Skeletal muscle satellite cell (primary cell): ENCODE results near the gene PIP4P1.

Source experiments
- H3K27me3 ChIP-seq: 2 replicates; pipeline ENCODE4 v1.7.0; 2013; ENCODE audit warnings: low read length; ENCODE audit not compliant: control insufficient read depth, insufficient read depth
- H3K36me3 ChIP-seq: 2 replicates; pipeline ENCODE4 v1.7.0; 2013; ENCODE audit warnings: mild to moderate bottlenecking, control low read depth, low read length; ENCODE audit not compliant: insufficient read depth
- H3K4me1 ChIP-seq: 2 replicates; pipeline ENCODE4 v1.7.0; 2013; ENCODE audit warnings: low read length; ENCODE audit not compliant: control insufficient read depth, insufficient read depth
- H3K4me2 ChIP-seq: 2 replicates; pipeline ENCODE4 v1.7.0; 2013; ENCODE audit warnings: mild to moderate bottlenecking, low read length
- H3K4me3 ChIP-seq: 2 replicates; pipeline ENCODE4 v1.7.0; 2013; ENCODE audit warnings: low read length
- H3K9ac ChIP-seq: 2 replicates; pipeline ENCODE4 v1.7.0; 2013; ENCODE audit warnings: mild to moderate bottlenecking, low read depth, low read length, moderate library complexity
- H3K9me3 ChIP-seq: replicated peaks from 2 replicates; pipeline ENCODE4 v1.7.0; 2013; ENCODE audit warnings: mild to moderate bottlenecking, control low read depth, low read length

The PIP4P1 gene

DNA sequence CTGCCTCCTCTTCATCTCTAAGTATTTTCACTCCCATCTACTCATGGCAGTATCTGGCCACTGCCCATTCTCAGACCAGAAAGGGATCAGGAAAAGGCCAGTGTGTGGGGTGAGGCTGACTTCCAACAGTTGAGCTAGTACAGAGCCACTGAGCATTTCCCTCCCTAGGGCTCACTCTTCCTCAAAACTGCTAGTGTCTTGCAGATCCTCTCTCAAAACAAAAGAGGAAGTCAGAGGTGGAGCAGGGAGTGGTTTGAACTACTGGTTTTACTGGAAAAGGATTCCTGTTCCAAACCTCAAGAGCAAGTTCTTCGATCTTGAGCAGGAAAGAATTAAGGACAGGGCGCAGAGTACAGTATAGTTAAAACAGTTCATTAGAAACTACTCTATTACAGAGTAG lies 32.4 kb upstream of the PIP4P1 start:
- H3K4me3 ChIP-seq, result no peak overlapping the region
- H3K9ac ChIP-seq, result no peak overlapping the region
- peaks cover 5% of the 10 kb centered on the region for H3K27me3 ChIP-seq
- no peak overlapping the region for H3K4me2 ChIP-seq
- no peaks in the 10 kb centered on the region for H3K36me3 ChIP-seq
- H3K9me3 ChIP-seq, result no peaks in the 10 kb centered on the region
- H3K4me1 ChIP-seq, result peaks cover 19% of the 10 kb centered on the region

DNA sequence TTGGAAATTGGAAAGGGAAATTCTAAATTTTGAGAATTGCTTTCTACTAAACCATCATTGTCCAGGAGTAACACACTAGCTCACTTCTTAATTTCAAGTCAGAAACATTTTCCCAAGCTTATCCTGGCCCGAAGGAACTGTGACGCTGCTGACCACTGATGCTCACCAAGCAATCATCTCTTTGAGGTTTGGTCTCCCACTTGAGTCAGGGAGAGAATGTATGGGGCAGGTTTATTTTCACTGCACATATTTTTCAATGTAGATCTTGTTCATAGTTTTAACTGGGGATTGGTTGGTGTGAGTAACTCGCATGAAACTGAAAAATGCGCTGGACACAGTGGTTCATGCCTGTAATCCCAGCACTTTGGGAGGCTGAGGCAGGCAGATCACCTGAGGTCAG lies 31.3 kb upstream of the PIP4P1 start:
- Histone ChIP-seq H3K9ac (no peak overlapping the region), H3K27me3 (peaks cover 5% of the 10 kb centered on the region), H3K36me3 (no peaks in the 10 kb centered on the region), H3K4me2 (no peak overlapping the region), H3K4me3 (no peak overlapping the region), H3K4me1 (peaks cover 19% of the 10 kb centered on the region), H3K9me3 (no peaks in the 10 kb centered on the region)

DNA sequence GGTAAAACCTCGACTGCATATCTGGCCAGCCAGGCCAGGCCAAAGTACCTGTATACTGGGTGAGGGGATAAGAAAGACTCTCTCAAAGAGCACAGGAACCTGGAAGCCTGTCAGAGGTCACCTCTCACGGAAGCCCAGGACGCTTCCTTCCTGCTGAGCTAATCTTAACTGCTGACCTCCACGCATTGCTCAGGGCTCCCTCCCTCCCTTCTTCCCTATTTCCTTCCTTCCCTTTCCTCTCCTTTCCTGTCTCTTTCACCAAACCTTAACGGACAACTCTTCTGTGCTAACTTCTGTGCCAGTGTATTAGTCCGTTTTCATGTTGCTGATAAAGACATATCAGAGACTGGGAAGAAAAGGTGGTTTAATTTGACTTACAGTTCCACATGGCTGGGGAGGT lies 29.3 kb upstream of the PIP4P1 start:
- Histone ChIP-seq H3K9ac (no peak overlapping the region), H3K4me3 (no peak overlapping the region), H3K27me3 (peaks cover 5% of the 10 kb centered on the region), H3K9me3 (no peaks in the 10 kb centered on the region), H3K4me2 (no peak overlapping the region), H3K4me1 (peaks cover 16% of the 10 kb centered on the region), H3K36me3 (no peaks in the 10 kb centered on the region)

DNA sequence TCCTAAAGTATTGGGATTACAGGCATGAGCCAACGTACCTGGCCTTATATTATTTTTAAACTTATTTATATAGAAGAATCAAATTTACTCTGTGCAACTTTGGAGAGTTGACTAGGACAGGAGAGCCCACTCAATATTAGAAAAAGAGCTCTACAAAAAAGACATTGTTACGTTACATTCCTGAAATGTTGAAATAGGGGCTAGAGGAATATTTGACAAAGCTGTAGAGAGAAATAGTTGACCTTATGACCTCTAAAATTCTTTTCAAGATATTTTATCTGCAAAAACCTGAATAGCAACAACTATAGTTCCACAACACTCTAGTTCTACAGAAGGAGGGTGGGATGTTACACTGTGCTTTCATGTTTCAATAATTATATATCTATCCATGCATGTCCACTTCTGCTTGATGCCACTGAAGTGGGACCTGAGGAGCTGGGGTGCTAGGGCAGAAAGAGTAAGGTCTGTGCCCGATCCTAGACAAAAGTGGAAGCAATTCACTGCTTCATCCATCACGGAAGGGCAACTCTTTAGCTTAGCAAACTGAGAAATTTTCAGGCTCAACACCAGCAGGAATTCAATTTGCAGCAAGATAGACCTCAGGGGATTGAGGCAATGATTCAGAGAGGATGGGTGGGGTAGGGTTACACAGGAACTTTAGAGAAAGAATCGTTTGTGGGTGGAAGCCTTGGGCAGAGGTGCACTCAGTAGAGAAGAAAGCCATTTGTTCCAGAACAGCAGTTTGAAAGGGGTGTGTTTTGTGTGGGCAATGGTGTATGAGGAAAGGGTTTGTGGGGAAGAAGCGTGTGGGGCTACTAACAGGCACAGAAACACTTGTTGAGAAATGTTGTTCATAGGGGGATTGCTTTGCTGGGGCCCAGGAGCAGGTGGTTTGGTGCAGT lies 28.1 kb upstream of the PIP4P1 start:
- Histone ChIP-seq H3K4me3 (peak overlapping the region; percentile 3), H3K9me3 (no peaks in the 10 kb centered on the region), H3K27me3 (peaks cover 5% of the 10 kb centered on the region), H3K4me2 (peak overlapping the region; percentile 35), H3K4me1 (peaks cover 9% of the 10 kb centered on the region), H3K36me3 (no peaks in the 10 kb centered on the region), H3K9ac (no peak overlapping the region)

DNA sequence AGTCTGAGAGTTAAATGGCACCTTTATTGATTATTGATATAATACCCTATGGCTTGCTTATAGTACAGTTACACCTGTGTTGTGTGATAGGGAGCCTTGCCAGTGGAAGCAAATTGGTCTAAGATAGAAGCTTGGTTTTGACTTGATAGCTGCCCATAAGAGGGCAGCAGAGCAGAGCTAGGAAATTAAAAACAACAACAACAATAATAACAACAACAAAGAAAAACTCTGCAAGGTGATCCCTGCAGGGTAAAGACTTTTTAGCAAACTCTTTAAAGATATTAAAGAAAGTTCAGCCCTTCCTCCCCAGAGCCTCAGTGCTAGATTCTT lies 26.1 kb upstream of the PIP4P1 start:
- Histone ChIP-seq H3K4me2 (no peak overlapping the region), H3K9me3 (no peaks in the 10 kb centered on the region), H3K36me3 (no peaks in the 10 kb centered on the region), H3K9ac (no peak overlapping the region), H3K27me3 (no peaks in the 10 kb centered on the region), H3K4me3 (no peak overlapping the region), H3K4me1 (peaks cover 9% of the 10 kb centered on the region)

DNA sequence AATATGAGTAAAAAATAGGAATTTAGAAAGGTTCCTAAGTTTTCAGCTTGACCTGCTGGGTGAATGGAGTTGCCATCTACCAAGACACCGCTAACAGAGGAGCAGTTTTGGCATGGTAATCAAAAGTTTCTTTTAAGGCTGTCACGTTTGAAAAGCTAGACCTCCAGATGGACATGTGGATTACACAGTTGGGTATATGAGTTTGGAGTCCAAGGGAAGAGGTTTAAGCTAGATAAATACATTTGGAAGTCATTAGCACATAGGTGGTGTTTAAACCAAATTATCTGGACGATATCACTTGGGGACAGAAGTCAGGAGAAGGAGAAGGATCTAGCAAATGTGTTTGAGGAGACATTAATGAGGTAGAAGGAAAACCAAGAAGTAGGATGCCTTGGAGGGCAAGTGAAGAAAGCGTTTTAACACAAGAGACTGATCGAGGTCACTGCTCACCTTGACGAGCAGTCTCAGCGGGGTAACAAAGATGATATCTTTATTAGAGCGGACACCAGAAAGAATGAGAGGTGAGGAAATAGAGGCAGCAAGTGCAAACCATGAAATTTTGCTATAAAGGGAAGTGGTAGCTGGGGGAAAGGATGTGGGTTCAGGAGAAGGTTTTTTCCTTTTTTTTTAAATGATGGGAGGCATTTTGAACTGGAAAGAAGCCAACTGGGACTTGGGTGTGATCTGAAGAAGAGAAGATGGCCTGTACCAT lies 25.6 kb upstream of the PIP4P1 start:
- no peak overlapping the region for H3K4me2 ChIP-seq
- no peaks in the 10 kb centered on the region for H3K36me3 ChIP-seq
- no peaks in the 10 kb centered on the region for H3K27me3 ChIP-seq
- H3K4me1 ChIP-seq, result peaks cover 9% of the 10 kb centered on the region
- H3K4me3 ChIP-seq, result no peak overlapping the region
- H3K9ac ChIP-seq, result no peak overlapping the region
- no peaks in the 10 kb centered on the region for H3K9me3 ChIP-seq

DNA sequence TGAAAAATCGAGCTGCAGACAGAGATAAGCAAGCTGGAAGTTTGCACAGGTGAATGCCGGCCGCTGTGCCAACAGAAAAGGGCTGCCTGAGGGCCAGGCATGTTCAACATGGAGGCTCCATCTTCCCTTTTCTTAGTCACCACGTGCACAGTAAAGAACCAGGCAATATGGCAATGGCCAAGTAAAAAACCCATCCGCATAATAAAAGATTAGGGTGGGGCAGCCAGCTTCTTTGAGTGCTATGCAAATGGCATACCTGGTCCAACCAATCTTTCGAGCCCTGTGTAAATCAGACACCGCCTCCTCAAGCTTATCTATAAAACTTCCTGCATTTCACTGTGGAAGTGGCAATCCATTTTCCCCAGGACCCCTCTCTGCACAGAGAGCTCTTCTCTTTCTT lies 24.7 kb upstream of the PIP4P1 start:
- Histone ChIP-seq H3K4me2 (no peak overlapping the region), H3K9me3 (no peaks in the 10 kb centered on the region), H3K4me1 (peaks cover 9% of the 10 kb centered on the region), H3K36me3 (no peaks in the 10 kb centered on the region), H3K27me3 (no peaks in the 10 kb centered on the region), H3K4me3 (no peak overlapping the region), H3K9ac (no peak overlapping the region)

DNA sequence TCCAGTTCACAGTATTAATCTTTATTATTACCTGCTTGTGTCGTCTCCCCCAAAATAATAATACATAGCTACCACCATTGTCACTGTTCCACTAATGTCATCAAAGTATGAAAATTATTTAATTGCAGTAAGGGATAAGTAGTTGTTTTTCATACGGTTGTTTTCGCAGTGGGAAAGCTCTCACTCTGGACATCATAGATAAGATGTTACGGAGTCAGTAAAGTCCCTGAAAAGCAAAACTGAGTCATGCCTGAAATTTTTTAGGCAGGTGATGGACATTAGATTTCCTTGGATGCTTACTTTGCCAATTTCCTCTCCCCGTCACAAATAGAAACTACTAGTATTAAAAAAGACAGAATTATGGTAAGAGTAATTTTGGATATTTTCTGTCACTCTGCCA lies 21.1 kb upstream of the PIP4P1 start:
- H3K4me3 ChIP-seq, result no peak overlapping the region
- no peak overlapping the region for H3K9ac ChIP-seq
- H3K36me3 ChIP-seq, result peaks cover 18% of the 10 kb centered on the region
- no peaks in the 10 kb centered on the region for H3K4me1 ChIP-seq
- H3K4me2 ChIP-seq, result no peak overlapping the region
- H3K27me3 ChIP-seq, result no peaks in the 10 kb centered on the region
- H3K9me3 ChIP-seq, result no peaks in the 10 kb centered on the region

DNA sequence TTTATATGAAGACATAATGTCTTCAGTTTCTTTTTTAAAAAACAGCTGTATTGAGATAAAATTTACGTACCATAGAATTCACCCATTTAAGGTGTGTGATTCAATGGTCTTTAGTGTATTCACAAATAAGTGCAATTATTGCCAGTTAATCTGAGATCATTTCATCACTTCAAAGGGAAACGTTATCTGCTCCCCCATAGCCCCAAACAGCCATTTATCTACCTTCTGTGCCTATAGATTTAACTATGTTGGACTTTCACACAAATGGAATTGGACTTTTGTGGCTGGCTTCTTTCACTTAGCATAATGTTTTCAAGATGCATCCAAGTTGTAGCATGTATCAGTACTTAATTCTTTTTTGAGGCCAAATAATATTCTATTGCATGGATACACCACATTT lies 17.7 kb upstream of the PIP4P1 start:
- no peaks in the 10 kb centered on the region for H3K4me1 ChIP-seq
- H3K4me2 ChIP-seq, result no peak overlapping the region
- H3K36me3 ChIP-seq, result peaks cover 51% of the 10 kb centered on the region
- H3K27me3 ChIP-seq, result no peaks in the 10 kb centered on the region
- H3K9ac ChIP-seq, result no peak overlapping the region
- no peaks in the 10 kb centered on the region for H3K9me3 ChIP-seq
- H3K4me3 ChIP-seq, result no peak overlapping the region

DNA sequence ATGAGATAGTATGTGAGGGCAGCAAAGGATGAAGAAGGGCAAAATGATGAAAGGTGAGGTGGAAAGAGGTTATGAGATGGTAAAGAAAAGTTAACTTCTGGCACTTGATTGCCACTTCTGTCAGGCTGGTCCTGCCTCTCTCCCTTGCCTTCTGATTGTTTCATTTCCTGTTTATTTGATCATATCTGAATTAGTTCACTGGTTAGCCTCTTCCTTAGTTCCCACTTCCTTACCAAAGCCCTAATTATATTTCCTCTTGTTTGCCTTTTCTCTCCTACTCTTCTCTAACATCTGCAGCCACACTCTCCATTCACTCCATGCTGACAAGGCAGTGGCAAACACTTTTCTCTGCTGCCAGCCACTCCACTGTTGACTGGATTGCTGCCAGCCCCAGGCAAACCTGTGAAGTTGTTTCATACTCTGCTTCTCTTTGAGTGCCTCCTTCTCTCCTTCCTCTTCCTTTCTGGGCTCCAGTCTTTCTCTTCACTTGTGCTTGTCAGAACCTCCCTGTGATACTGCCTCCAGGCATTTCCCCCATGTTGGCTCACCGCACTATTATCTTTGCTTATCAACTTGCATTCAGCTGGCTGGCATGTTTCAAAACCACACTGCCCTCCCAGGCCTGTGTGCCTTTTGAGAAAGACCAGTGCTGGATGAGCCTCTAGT lies 16.1 kb upstream of the PIP4P1 start:
- Histone ChIP-seq H3K27me3 (no peaks in the 10 kb centered on the region), H3K4me1 (peaks cover 2% of the 10 kb centered on the region), H3K4me2 (no peak overlapping the region), H3K36me3 (peaks cover 61% of the 10 kb centered on the region), H3K9ac (no peak overlapping the region), H3K9me3 (no peaks in the 10 kb centered on the region), H3K4me3 (no peak overlapping the region)

DNA sequence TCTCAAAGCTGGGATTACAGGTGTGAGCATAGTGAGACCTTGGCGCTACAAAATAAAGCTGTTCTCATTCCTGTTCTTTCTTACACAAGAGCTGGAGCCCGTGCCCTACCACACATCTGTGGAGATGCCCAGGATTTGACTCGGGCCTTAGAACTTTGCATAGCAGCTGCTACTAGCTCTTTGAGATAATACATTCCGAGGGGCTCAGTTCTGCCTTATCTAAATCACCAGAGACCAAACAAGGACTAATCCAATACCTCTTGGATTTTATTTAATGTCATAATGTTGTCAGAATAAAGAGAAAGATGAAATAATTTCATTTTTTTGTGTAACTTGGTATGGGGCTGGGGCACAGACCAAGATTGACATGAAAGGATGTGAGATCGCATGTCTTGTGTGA lies 15.5 kb upstream of the PIP4P1 start:
- no peaks in the 10 kb centered on the region for H3K27me3 ChIP-seq
- H3K4me1 ChIP-seq, result peaks cover 6% of the 10 kb centered on the region
- peaks cover 63% of the 10 kb centered on the region for H3K36me3 ChIP-seq
- H3K9me3 ChIP-seq, result no peaks in the 10 kb centered on the region
- H3K9ac ChIP-seq, result no peak overlapping the region
- no peak overlapping the region for H3K4me3 ChIP-seq
- H3K4me2 ChIP-seq, result no peak overlapping the region
